Mesothelial cell of epicardium (in vitro differentiated cells): ENCODE data around the gene CCR7. TPM values are rescaled to one million over a fixed set of nuclear protein-coding genes. Genes with fewer than 3 reads are reported as not detected.
"Not testable (repeated sequence)": the region's sequence is repeated elsewhere in the genome, so short reads cannot be mapped to it uniquely, and the experiment has no call there.

Experiments
- DNase-seq, 2 experiments: peaks; one replicate each; pipeline ENCODE4 v3.0.0; 2021; ENCODE audit warnings: low spot score in 2 of 2; ENCODE audit not compliant: unreplicated experiment in 2 of 2
- H3K27ac Mint-ChIP-seq: 2 replicates; pipeline ENCODE4 v1.8.0; 2021; ENCODE audit warnings: mixed read lengths
- H3K27me3 Mint-ChIP-seq: 2 replicates; pipeline ENCODE4 v1.8.0; 2021; ENCODE audit warnings: low read depth, mixed read lengths
- H3K36me3 Mint-ChIP-seq: 2 replicates; pipeline ENCODE4 v1.8.0; 2021; ENCODE audit warnings: mixed read lengths
- H3K4me1 Mint-ChIP-seq: 2 replicates; pipeline ENCODE4 v1.8.0; 2021; ENCODE audit warnings: mixed read lengths
- H3K4me3 Mint-ChIP-seq: 2 replicates; pipeline ENCODE4 v1.8.0; 2021; ENCODE audit warnings: mild to moderate bottlenecking, moderate library complexity, mixed read lengths
- H3K9me3 Mint-ChIP-seq: 2 replicates; pipeline ENCODE4 v1.8.0; 2021; ENCODE audit warnings: mixed read lengths
- total RNA-seq: library from RNA; stranded (reverse); gene quantifications from 3 replicates; pipeline ENCODE4 v1.2.1, GENCODE V29; 2021
- TF ChIP-seq, protein P1 (sequence below): fragments of 200-600 bp; sonication (generic); IDR thresholded peaks from one replicate; pipeline ENCODE4 v1.5.0; 2021; ENCODE audit warnings: antibody characterized with exemption; ENCODE audit not compliant: unreplicated experiment

The CCR7 gene
- total RNA-seq, 1 donor from 2014 or later: 0.09 TPM

- peaks cover 4% of the 10 kb centered on the region for H3K4me1 Mint-ChIP-seq
- H3K4me3 Mint-ChIP-seq: no peak overlapping the region
- TF ChIP-seq, protein P1, sequence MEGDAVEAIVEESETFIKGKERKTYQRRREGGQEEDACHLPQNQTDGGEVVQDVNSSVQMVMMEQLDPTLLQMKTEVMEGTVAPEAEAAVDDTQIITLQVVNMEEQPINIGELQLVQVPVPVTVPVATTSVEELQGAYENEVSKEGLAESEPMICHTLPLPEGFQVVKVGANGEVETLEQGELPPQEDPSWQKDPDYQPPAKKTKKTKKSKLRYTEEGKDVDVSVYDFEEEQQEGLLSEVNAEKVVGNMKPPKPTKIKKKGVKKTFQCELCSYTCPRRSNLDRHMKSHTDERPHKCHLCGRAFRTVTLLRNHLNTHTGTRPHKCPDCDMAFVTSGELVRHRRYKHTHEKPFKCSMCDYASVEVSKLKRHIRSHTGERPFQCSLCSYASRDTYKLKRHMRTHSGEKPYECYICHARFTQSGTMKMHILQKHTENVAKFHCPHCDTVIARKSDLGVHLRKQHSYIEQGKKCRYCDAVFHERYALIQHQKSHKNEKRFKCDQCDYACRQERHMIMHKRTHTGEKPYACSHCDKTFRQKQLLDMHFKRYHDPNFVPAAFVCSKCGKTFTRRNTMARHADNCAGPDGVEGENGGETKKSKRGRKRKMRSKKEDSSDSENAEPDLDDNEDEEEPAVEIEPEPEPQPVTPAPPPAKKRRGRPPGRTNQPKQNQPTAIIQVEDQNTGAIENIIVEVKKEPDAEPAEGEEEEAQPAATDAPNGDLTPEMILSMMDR: no peak
- no peaks in the 10 kb centered on the region for H3K36me3 Mint-ChIP-seq
- no peak overlapping the region for H3K27ac Mint-ChIP-seq
- peaks cover 14% of the 10 kb centered on the region for H3K9me3 Mint-ChIP-seq
- no peak for DNase-seq
- H3K27me3 Mint-ChIP-seq: peaks cover 24% of the 10 kb centered on the region
Measured at GRCh38 chr17:40590742-40591141, 25.5 kb upstream of the CCR7 start.

DNA sequence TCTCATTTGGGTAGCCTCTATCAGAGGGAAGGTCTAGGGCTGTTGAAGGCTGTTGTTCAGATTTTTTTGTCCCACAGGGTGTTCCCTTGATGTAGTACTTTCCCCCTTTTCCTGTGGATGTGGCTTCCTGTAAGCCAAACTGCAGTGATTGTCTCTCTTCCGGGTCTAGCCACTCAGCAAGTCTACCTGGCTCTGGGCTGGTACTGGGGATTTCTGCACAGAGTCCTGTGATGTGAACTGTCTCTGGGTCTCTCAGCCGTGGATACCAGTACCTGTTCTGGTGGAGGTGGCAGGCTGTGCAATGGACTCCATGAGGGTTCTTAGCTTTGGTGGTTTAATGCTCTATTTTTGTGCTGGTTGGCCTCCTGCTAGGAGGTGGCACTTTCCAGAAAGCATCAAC, 23.3 kb upstream of the CCR7 start:
- Mint-ChIP-seq H3K9me3 (peaks cover 31% of the 10 kb centered on the region), H3K27ac (no peak overlapping the region), H3K36me3 (no peaks in the 10 kb centered on the region), H3K4me1 (peaks cover 4% of the 10 kb centered on the region), H3K4me3 (no peak overlapping the region), H3K27me3 (peaks cover 34% of the 10 kb centered on the region)
- no peak for DNase-seq
- TF ChIP-seq, protein P1: no peak

DNA sequence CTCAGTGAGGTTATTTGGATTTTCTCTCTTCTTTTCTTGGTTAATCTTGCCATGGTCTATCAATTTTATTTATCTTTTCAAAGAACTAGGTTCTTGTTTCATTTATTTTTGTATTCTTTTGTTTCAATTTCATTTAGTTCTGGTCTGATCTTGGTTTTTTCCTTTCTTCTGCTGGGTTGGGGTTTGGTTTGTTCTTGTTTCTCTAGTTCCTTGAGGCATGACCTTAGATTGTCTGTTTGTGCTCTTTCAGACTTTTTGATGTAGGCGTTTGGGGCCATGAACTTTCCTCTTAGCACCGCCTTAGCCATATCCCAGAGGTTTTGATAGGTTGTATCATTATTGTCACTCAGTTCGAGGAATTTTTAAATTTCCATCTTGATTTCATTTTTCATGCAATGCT, 21.0 kb upstream of the CCR7 start:
- not testable (repeated sequence) for H3K27ac Mint-ChIP-seq, H3K4me3 Mint-ChIP-seq, H3K4me1 Mint-ChIP-seq, DNase-seq, H3K36me3 Mint-ChIP-seq
- peaks cover 40% of the 10 kb centered on the region for H3K27me3 Mint-ChIP-seq
- H3K9me3 Mint-ChIP-seq: peaks cover 36% of the 10 kb centered on the region

DNA sequence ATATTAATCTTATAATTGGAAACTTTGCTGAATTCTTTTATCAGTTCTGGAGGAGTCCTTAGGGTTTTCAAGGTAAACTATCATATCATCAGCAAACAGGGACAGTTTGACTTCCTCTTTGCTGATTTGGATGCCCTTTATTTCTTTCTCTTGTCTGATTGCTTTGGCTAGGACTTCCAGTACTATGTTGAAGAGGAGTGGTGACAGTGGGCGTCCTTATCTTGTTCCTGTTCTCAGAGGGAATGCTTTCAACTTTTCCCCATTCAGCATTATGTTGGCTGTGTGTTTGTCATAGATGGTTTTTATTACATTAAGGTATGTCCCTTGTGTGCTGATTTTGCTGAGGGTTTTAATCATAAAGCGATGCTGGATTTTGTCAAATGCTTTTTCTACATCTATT, 19.7 kb upstream of the CCR7 start:
- H3K36me3 Mint-ChIP-seq, DNase-seq, H3K27ac Mint-ChIP-seq, H3K4me3 Mint-ChIP-seq, H3K4me1 Mint-ChIP-seq: not testable (repeated sequence)
- H3K27me3 Mint-ChIP-seq: peaks cover 40% of the 10 kb centered on the region
- H3K9me3 Mint-ChIP-seq: peaks cover 36% of the 10 kb centered on the region

DNA sequence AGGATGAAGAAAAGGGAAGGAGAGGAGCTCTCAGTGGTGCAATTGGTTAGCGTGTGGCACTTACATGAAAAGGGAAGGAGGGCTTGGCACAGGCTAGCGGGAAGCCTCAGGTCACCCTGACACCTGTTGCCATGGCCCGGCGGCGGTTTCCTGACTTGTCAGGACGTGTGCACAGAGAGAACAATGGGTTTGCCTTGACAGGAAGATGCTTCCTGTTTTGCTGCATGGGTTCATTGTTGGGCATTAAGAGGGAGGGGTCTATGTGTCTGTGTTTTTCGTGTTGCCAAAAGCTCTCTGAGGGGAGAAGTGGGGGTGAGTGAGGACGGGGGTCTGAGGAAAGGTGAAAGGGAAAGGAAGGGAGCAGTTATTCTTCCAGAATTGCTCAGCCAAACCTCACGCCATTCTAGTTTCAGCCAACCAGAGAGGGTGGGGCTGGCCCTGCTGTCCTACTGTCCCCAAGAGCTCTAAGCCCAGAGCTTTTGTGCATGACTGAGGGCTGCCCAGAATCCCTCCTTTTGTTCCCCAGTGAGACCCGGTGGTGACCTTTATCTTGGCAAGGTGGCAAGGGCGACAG, 17.1 kb upstream of the CCR7 start:
- Mint-ChIP-seq H3K27me3 (peaks cover 30% of the 10 kb centered on the region), H3K36me3 (no peaks in the 10 kb centered on the region), H3K4me1 (no peaks in the 10 kb centered on the region), H3K27ac (no peak overlapping the region), H3K4me3 (no peak overlapping the region), H3K9me3 (peaks cover 31% of the 10 kb centered on the region)
- no peak for DNase-seq
- TF ChIP-seq, protein P1: no peak

DNA sequence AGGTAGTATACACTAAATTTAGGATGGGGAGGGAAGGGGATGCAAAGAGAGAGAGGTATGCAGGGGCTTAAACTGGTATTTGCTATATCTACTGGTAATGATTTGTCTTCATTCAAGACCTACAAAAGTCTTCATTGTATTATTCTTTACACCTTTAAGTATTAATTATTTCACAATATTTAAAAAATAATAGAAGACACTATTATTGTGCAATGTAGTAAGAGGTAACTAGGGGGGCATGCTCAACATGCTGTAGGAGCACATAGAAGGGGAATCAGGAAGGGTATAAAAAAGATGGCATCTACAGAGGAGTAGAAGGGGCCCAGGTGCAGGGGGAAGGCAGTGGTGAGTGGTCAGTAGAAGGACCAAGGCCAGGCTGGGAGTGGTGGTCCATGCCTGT, 14.9 kb upstream of the CCR7 start:
- TF ChIP-seq, protein P1: no peak

DNA sequence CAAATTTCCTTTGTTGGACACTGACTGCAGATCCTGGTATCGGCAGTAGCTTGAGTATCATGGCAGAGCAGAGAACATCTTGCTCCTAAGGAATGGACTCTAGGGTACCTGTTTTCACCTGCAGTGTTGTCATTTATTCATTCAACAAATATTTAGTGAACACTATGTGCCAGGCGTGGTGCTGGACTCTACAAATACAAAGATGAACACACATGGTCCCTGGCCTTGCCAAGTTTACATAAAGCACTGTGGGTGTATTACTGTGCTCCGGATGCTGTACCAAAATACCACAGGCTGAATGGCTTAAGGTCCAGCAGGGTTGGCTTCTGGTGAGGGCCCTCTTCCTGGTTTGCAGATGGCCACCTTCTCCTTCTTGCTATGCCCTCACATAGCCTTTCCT, 14.2 kb upstream of the CCR7 start:
- no peak overlapping the region for H3K4me3 Mint-ChIP-seq
- TF ChIP-seq, protein P1: no peak
- H3K27ac Mint-ChIP-seq: no peak overlapping the region
- no peak for DNase-seq
- peaks cover 22% of the 10 kb centered on the region for H3K9me3 Mint-ChIP-seq
- no peaks in the 10 kb centered on the region for H3K36me3 Mint-ChIP-seq
- no peaks in the 10 kb centered on the region for H3K4me1 Mint-ChIP-seq
- H3K27me3 Mint-ChIP-seq: peaks cover 17% of the 10 kb centered on the region

More for the DNA sequence above, 14.9 kb upstream of the CCR7 start:
- H3K9me3 Mint-ChIP-seq: peaks cover 22% of the 10 kb centered on the region
- H3K4me3 Mint-ChIP-seq: no peak overlapping the region
- no peaks in the 10 kb centered on the region for H3K36me3 Mint-ChIP-seq
- no peaks in the 10 kb centered on the region for H3K4me1 Mint-ChIP-seq
- no peak overlapping the region for H3K27ac Mint-ChIP-seq
- DNase-seq: no peak
- peaks cover 22% of the 10 kb centered on the region for H3K27me3 Mint-ChIP-seq
